GM12801 (cell line): Measurements from ENCODE around the gene KRTAP4-16.

ENCODE experiments used
- TF ChIP-seq, protein P1 (sequence below): IDR thresholded peaks from one replicate; pipeline ENCODE4 v1.5.1; 2011; ENCODE audit warnings: control low read depth; ENCODE audit not compliant: insufficient read length; ENCODE audit errors: extremely low read depth

The KRTAP4-16 gene

DNA sequence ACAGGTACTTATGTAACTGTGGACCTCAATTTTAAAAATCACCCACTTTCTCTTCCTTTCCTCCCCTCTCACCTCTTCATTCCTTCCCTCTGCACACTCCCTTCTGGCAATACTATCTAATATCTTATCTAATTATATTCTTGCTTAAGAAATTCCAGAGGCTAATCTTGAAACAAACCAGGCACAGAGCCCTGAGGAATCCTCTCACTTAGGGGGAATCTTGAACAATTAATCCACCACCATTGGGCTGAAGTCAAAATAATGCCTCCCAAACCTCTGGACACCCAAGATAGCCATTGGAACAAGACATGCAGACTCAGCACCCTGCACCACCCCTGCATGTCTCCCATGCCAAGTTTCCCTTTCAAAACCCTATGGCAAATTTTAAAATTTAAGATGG is 39.4 kb upstream of the KRTAP4-16 start:
- TF ChIP-seq, protein P1, sequence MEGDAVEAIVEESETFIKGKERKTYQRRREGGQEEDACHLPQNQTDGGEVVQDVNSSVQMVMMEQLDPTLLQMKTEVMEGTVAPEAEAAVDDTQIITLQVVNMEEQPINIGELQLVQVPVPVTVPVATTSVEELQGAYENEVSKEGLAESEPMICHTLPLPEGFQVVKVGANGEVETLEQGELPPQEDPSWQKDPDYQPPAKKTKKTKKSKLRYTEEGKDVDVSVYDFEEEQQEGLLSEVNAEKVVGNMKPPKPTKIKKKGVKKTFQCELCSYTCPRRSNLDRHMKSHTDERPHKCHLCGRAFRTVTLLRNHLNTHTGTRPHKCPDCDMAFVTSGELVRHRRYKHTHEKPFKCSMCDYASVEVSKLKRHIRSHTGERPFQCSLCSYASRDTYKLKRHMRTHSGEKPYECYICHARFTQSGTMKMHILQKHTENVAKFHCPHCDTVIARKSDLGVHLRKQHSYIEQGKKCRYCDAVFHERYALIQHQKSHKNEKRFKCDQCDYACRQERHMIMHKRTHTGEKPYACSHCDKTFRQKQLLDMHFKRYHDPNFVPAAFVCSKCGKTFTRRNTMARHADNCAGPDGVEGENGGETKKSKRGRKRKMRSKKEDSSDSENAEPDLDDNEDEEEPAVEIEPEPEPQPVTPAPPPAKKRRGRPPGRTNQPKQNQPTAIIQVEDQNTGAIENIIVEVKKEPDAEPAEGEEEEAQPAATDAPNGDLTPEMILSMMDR: no peak

DNA sequence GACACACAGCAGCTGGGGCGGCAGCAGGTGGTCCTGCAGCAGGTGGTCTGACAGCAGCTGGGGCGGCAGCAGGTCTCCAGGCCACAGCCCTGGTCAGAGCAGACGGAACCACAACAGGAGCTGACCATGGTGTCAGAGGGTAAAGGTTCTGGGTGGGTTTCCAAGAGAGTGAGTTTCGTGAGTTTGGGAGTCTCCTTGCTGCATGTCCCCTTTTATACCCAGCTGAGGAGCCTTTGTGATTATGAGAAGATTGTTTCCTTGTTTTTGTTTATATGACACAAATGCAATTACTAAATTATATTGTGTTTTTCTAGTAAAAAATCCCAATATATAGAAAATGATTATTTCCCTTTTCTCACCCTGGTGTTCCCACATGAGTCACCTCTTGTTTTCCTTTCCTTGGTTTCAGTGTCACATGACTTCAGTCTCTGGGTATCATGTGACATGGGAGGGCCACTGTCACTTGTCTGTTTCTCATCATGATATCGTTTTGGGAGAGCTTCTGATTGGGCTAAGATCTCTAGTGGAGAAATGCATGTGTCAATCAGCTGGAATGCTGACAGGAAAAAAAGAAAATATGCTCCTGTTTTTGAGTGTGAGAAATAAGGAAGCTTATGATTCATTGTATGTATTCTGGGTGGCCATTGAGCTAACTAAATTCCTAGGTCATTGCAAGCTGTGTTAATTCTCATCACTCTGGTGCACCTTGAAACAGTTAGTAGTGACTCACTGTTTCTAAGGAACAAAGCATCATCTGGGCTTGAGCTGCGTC is 38.5 kb upstream of the KRTAP4-16 start, which contains the start of gene KRTAP4-6:
KRTAP4-6 (minus strand) TSS at position 185 of the 772 bp plus-strand sequence; CDS start at position 128, 57 bp downstream.
- TF ChIP-seq, protein P1: no peak

DNA sequence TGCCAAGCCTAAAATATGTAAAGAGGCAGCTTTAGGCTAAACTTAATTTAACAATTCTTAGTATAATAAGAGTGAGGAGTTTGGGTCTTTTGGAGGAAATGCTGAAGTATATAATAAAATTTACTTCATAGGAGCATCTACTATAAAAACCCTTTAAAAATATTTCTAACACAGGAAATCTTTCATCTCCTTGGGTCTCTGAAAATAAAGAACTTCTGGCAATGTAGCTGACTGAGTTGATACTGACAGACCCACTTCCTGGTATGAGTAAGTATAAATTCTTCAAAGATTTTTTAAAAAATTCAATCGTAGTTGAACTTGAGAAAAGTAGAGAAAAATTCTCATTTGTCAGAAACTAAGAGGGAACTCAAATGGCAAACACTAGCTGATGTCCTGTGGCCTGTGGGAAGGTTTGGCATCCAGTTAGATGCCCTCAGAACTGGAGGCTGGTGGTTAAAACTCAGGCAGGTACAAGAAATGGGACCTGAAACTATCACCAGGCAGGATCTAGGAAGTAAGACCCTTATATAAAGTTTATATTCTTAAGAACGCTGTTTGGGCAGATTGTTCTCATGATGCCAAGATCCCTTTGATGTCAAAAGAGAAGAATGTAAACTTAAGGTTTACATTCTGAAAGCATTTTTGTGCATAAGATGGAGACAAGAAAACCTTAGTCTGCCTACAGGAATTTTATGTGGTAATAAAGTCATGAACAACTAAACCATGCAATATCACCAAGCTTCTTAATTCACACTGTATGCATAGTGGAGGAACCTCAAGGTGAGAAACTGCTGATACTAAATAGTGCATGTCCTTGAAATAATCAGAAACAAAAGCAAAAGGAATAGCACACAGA is 32.1 kb upstream of the KRTAP4-16 start:
- TF ChIP-seq, protein P1: no peak

DNA sequence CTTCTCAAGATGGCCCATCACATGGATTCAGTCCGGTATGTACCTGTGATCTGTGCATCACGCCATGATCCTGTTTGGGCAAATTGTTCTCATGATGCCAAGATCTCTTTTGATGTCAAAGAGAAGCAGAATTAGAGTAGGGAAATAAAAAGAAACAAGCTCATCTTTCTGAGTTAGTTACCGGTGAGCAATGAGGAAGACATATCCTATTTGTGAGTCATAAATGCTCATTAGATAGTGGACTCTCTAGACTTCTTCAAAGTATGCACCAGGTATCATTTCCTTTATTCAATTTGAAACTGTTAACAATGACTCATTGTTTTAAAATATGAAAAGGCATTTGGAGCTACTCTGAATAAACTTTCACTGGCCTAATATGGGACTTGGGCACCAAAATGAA is 30.0 kb upstream of the KRTAP4-16 start:
- TF ChIP-seq, protein P1: no peak

DNA sequence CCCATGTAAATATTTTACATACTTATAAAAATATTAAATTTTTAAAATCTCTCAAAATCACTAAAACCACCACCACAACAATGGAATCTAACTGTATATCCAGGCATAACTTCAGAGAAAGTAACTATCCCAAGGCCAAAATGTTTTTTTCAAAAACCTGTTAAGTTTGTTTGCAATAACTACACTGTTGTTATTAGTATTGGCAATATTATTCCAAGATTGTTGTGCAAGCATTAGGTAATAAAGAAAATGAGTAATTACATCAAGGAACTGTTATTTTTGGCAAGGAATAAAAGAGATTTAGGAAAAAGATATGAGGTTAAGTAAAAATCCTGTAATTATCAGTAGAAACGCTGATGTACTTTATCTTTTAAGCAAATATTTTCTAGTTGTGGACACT is 25.4 kb upstream of the KRTAP4-16 start:
- TF ChIP-seq, protein P1: no peak

DNA sequence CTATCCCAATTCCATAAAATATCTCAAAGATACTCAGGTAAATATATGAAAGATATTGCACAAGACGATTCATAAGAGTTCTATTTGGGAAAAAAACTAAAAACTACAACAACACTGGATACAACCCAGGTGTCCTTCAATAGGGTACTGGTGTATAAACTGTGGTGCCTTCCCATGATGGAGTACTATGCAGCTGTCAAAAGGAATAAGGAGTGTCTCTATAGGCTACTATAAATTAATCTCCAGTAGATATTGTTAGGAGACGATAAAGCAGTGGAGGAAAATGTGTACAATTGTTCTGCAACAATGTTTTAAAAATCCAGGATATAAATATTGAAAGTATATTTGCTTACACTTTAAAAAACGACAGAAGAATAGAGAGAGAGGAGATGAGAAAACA is 24.4 kb upstream of the KRTAP4-16 start:
- TF ChIP-seq, protein P1: no peak

DNA sequence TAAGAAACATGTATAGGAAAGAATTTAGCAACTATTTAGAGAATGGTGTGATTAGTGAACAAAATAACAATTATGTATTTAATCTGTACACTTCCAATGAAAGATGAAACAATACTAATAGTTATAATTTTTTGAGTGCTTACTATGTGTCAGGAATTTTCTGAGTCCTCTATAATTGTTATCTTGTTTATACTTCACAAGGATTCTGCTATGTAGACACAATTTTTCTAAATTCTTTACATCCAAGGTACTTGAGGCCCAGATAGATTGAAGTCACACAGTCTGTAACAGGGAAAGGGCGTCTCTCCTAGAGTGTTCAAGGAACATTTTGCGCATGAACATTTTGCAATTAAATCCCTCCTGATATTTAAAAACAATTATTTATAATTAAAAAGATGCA is 23.1 kb upstream of the KRTAP4-16 start:
- TF ChIP-seq, protein P1: no peak
